Epidermal melanocyte (primary cell): ENCODE results near the gene PDE4DIP.
"Not testable (repeated sequence)": the region's sequence is repeated elsewhere in the genome, so short reads cannot be mapped to it uniquely, and the experiment has no call there.

Experiments
- DNase-seq: peaks from one replicate; pipeline ENCODE4 v3.0.0; 2011; ENCODE audit warnings: low spot score; ENCODE audit not compliant: insufficient read length

PDE4DIP gene

DNA sequence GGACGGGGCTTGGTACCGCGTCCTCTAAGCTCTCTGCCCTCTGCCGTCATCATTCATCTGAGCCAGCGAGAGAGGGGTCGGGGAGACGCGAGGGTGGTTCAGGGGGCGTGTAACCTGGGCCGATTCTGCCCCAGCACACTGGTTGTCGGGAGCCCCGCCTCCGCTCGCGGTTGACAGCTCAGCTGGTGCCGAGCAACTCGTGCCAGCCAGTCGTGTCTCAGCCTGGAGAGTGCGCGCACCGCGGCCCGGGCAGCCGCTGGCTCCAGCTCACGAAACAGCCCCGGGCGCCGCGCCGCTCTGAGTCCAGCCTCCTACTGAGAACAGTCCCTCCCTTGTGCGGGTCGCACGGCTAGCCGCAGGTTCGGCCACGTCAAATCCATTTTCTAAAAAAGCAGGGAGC lies at the start of gene PDE4DIP:
Gene PDE4DIP, plus strand, starts transcription at position 209 of the 400 bp plus-strand sequence. CDS start 347 bp downstream, outside the sequence.
- DNase-seq, result not testable (repeated sequence)

DNA sequence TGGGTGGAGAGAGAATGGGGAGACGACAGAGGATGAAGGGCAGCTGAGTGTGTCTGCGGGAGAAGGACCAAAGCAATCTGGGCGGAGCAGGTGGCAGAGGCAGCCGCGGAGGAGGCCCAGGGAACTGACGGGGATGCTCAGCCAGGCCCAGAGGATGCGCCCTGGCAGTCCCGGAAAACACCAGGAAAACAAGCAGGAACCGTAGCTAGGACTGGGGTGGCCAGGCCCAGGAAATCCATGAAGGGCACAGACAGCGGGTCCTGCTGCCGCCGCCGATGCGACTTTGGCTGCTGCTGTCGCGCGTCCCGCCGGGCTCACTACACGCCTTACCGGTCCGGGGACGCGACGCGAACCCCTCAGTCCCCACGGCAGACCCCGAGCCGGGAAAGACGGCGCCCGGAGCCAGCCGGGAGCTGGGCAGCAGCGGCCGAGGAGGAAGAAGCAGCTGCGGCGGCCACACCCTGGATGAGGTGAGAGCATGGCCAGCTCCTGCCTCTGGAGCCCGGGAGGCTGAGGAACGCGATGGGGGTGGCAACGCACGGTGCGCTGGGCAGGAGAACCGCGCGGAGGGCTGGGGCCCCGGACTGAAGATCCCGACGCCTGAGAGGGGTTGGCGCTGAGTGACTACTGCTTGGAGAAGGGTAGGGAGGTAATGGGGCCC lies 35.8 kb upstream of the PDE4DIP start:
- DNase-seq, result not testable (repeated sequence)

DNA sequence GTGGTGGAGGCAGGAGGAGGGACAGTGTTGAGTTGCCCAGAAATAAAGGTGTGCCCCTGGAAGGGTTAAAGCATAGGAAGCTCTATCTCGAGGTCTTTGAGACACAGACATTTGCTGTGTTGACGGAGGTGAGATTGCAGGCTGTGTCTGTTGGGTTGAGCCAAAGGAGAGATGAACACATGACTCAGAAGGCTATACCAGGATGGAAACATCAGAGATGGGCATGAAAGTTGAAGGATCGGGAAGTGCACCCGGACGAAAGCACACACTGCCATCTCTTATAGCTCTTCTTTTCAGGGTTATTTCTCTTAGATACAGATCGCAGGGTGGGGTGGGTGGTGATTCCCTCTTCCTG lies 35.3 kb upstream of the PDE4DIP start:
- DNase-seq, result not testable (repeated sequence)

DNA sequence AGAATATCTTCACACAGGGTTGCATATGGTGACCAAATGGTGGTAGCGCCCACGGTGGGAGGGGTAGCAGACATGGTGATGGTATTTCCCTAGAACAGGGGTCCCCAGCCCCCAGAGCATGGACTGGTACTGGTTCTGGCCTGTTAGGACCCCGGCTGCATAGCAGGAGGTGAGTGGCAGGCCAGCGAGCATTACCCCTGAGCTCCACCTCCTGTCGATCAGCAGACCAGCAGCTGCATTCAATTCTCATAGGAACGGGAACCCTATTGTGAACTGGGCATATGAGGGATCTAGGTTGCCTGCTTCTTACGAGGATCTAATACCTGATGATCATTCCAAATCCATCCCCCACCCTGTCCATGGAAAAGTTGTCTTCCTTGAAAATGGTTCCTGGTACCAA lies 22.0 kb upstream of the PDE4DIP start:
- not testable (repeated sequence) for DNase-seq

DNA sequence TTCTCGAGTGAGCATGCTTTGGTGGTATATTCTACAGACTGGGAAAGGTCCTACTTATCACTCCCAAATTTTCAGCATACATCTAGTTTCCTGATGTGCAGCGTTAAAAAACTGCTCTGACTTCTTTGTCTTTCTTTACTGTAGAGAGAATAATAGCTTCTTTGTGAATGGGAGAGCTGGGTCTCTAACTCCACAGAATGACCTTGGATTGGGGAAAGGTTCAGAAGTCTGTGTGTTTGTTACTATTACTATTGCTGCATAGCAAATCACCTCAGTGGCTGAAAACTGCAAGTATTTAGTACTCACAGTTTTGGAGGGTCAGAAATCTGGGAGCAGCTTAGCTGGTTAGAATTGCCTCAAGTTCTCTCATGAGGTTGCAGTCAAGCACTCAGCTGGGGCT lies 20.4 kb upstream of the PDE4DIP start:
- DNase-seq, result not testable (repeated sequence)

DNA sequence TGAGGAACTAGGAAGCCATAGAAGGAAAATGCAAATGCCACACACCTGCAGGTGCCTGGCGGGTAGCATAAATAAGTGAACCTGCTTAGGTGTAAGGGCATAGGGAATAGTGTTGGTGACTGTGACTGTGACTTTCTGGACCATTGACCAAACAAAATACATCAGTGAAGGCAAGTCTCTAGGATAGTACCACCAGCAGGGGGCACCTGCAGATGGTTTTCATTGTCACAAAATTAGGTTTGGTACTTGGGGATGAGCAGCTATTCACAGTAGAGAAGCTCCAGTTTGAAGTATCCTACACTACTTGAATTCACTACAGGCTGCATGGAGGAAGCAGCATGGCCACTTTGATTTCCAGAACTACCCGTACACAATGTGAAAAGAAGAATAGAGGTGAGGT lies 19.2 kb upstream of the PDE4DIP start:
- not testable (repeated sequence) for DNase-seq

DNA sequence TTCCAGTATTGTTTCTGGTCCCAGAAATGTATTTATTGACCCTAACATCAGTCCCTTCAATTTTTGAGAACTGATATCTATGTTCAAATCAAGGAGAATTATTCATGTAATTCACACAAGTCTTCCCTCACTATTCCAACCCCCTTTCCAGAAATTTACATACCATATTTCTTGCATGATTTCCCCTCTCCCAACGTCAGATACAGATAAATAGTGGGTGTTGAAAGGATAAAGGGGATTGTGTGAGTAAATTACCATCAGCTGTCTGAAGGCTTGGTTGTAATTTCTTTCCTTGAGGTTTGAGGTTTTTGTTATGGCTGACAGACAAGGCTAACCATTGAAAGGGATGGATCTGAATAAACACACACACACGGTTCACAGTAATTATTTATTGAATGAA lies 15.7 kb upstream of the PDE4DIP start:
- not testable (repeated sequence) for DNase-seq

DNA sequence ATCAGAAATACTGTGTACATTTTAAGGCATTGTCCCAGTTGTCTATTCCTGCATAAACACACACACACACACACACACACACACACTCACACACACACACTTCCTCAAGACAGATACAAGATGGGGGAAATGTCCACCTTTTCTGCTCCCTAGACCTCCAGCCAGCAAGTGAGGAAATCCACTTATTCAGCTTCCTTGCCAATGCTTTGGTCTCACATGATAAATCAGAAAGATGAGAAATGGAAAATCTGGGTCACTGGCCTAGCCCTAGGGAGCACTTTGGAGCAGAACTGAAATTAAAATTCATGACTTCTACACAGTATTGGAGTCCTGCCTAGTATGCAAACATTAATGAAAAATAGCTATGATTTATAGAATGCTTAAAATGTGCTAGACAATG lies 15.3 kb upstream of the PDE4DIP start:
- not testable (repeated sequence) for DNase-seq

DNA sequence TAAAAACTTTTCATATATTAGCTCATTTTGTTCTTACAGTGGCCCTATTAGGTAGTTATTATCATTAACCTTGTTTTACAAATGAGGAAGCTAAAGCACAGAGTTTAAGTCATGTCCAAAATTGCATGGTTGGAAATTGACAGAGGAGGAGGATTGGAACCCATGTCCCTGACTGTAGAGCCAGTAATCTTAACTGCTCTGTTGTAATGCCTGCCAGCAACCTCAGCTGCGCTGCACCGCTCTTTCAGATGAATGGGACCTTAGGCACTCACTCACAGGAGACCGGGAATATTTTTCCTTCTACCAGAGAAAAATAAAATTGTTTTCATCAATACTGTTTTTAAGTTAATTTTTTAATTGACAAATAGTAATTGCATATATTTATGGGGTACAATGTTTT lies 14.9 kb upstream of the PDE4DIP start:
- not testable (repeated sequence) for DNase-seq

DNA sequence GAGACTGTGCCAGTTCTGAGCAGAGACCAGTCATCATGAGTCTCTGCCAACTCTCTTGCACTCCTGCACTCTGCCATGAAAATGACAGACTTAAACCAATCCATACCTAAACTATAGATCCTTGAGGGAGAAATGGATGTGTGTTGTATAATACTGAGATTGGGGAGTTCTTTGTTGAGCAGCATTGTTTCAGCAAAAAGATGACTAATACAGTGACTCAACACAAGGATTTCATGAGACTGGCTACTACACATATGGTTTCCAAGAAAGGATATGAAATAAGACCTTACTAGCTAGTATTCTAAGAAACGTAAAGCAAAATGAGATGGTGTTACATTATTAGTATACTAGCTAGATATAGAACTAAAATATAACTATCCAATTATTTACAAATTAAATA lies 3.0 kb upstream of the PDE4DIP start:
- DNase-seq, result not testable (repeated sequence)

DNA sequence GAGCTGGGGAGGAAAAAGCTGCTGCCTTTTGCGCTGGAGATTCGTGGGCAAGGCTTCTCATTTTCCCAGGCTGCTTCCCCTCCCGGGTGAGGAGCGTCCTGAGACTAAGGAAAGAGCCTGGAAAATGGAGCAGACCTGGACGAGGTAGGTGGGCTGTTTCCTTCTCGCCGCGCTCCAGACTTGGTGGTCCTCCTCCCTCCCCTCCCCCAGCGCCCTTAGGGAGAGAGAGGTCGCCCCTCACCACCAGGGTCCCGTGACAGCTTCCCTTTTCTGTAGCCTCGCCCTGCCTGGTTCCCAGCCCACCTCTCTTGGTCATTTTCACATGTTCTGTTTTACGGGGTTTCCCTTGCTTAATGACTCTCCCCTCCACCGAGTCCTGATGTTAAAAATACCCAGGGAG lies 423 bp downstream of the PDE4DIP start:
- not testable (repeated sequence) for DNase-seq

DNA sequence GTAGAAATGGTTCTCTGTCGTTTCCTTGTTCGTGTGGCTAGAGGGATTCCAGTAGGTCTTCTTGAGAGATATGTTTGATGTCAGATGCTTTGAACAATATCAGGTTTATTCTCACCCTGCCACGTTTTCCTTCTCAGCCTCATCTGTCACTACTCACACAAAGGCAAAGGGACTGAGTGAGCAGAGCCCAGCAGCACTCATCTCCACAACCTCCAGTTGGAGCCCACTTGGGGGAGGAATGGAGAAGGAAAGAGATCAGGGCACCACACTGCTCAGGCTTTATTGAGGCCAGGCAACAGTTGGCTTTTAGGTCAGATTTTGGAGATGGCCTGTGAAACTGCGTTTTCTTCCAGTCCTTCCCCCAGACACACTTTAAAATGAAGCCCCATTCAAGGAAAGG lies 840 bp downstream of the PDE4DIP start:
- not testable (repeated sequence) for DNase-seq

DNA sequence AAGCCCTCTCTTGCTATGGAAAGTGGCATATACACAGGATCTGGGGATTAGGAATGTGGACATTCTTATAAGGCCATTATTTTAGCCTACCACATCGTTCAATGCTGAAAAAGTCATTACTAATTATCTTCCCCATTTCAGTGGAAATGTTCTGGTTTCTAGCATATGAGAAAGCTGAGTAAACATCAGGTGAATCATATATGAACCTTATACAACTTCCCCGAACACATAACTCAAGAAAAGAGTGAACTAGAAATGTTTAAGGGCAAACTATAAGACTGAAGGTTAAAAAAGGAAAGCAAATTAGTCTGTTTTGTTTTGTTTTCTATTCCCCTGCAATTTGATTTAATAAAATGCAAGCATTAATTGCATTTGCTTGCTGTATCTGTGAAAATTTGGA lies 6.1 kb downstream of the PDE4DIP start:
- not testable (repeated sequence) for DNase-seq

DNA sequence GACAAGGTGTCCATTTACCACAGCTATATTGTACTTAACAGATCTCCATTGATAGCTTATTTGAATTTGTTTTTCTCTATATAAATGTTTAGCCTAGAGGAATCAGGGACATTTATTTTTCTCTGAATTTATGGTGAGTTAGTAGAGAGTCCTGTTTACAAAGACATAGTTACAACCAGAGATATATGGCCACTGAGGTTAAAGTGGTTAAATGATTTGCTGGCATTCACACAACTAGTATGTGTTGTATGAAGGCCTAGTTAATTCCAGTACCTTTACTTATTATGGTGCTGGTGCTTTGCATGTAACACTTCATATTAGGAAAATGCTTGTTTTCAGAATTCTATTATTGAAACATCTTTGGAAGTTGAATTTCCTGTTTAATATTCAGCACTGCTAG lies 6.6 kb downstream of the PDE4DIP start:
- not testable (repeated sequence) for DNase-seq

DNA sequence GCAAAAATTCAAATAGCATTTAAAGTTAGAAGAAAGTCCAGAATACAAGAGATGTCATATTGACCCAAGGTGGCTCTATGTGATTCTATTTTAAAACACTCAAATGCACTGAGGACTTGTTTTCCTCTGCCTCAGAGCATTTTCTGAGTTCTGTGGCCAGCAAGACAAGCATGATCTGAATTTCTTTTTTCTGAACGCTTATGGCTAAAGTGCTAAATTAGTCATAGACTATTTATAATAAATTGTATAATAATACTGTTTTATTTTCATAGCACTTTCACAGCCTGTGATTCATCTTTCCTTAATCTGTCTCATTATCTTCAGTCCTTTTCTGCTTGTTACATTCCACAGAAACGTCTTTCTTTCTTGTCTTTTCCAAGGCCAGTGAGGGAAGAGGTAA lies 7.5 kb downstream of the PDE4DIP start:
- not testable (repeated sequence) for DNase-seq

DNA sequence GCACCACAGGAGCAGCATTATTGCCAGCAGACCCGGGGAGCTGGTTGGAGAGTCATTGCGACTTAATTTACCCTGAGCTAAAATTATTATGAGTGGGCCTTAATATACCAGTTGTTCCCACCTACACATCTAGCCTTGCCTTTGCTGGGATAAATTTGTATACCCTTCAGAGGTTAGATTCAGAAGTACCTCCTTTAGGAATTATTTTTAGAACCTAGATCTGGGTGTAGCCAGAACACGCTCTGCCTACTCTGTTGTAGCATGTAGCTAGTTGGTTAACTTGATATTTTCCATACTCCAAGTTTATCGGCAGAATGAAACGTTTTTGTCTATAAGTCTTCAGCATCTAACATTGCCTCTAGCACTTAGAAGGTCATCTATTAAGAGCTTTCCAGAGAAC lies 9.1 kb downstream of the PDE4DIP start:
- not testable (repeated sequence) for DNase-seq

DNA sequence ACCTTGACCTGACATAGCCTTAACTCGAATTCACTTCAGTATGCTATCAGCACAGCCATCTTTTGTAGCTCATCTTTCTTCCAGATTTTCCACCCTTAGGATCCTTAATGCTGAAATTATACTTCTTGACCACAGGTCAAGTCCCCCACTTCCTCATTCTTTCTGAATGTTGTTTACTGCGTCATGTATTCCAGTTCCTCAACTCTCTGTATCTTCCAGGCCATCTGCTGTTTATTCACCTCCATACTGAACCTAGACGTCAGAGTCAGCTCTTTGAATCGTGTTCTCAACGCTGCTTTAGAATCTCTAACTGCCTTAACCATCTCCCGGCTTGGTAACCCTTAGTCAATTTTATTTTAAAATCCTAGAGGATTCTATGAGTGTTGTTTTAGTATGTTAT lies 9.8 kb downstream of the PDE4DIP start:
- not testable (repeated sequence) for DNase-seq

DNA sequence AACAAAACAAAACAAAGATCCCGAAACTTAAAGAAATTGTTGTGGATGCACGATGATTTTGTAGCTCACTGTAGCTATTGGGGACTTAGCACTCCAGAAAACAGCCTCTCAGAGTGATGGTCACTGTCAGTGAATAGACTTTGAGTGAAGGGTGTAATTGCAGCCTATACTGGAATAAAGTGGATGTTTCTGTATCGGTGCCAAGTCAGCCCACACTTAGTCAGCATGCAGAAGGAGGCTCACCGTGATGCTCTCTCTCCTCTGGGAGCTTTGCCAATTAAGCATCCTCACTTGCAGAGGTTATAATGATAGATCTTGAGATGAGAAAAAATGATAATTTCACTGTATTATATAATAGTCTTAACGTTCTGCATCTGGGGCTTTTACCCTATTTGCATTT lies 11.1 kb downstream of the PDE4DIP start:
- not testable (repeated sequence) for DNase-seq

DNA sequence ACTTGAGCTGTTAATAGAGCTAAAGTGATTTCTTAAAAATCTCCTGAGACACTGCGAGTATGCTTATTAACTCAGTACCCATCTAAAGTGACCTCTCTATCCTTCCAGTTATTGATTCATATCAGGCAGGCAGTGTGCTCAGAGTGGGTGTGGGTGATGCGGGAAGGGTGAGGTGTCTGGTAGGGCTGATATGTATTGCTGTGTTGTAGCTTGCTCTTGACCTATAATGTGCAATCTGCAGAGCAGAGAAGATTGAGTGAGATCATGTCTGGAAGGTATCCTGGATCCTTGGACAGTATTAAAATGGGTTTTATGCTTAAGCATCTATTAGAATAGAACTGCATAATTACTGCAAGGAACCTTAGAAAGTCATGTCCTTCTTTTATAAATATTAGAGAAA lies 15.8 kb downstream of the PDE4DIP start:
- DNase-seq, result not testable (repeated sequence)

DNA sequence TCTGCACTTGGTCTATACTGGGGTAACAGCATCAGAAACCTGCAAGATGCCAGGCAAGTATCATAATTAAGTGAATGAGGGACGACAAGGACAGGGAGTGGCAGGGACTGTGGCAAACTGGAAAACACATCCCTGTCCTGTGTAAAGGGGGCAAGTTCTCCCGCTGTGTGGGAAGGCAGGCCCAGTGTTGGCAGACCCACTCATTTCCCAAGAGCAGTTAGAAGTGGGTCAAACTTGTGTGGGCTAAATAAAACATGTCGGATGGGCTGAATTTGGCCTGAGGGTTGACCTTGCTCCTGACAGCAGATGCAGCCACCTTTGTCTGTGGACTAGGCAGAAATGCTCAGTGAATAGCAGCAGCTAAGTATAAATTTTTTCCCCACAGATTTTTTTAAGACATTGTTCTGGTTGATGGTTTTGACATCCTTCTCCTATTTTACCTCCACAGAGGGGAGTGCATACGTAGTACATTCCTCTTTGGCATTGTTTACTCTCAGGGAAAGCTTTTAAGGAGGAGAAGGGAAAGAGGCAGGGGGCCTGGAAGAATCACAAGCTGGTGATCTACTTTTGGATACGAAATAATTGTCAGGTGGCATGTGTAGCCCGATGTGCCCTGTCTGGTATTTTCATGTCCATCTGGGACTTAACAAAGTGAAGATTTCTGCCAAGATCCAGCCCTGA lies 16.5 kb downstream of the PDE4DIP start:
- DNase-seq, result not testable (repeated sequence)

DNA sequence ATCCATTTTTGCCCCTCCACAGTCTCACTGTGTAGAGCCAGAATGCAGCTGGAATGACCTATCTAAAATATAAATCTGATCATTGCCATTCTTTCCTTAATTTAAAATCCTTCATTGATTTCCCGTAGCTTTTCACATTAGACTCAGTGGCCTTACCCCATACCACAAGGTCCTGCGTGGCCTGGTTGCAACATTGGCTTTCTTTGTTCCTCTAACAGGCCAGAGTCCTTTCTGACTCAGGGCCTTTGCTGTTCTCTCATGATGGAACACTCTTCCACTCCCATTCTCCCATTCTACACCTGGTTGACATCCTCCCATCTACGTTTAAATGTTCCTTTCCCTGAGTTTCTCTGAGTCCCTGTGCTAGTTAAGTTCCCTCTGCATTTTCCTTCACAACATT lies 18.4 kb downstream of the PDE4DIP start:
- DNase-seq, result not testable (repeated sequence)

DNA sequence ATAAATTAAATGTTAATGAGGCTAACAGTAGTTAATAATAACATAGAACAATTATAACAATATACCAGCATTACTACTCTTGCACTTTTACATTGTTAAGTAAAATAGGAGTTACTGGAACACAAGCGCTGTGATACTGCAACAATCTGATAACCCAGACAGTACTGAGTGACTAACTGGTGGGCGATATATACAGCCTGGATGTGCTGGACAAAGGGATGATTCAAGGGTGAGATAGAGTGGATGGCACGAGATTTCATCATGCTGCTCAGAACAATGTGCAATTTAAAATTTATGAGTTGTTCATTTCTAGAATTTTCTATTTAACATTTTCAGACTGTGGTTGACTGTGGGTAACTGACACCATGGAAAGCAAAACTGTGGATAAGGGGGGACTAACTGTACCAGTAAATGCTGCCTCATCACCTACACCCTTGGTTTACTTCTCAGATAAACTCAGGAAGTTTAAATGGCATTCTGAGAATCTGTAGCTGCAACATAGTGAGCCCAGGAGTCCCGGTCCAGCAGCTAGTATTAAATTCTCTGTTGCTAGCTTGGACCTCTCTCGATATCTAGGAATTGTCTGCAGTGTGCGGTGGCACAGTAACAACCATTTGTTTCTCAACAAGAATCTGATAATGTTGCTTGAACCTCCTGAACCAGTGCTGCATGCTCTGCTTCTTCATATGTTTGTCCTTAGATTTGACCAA lies 24.9 kb downstream of the PDE4DIP start:
- DNase-seq, result not testable (repeated sequence)
